H1 (cell line): ENCODE measurements around the gene WDR12. TPM values are rescaled to one million over a fixed set of nuclear protein-coding genes. Genes with fewer than 3 reads are reported as not detected.

Experiments
- CHD7 ChIP-seq: fragments of 300-600 bp; sonication (generic); IDR thresholded peaks from 2 replicates; pipeline ENCODE4 v1.7.1; 2012; ENCODE audit warnings: low read length, moderate library complexity, mild to moderate bottlenecking, inconsistent platforms; ENCODE audit not compliant: insufficient replicate concordance
- CTBP2 ChIP-seq: IDR thresholded peaks from 2 replicates; pipeline ENCODE4 v1.7.0; 2011; ENCODE audit warnings: borderline replicate concordance, mild to moderate bottlenecking, moderate library complexity, mixed read lengths, low read length; ENCODE audit not compliant: insufficient read depth, insufficient read length
- polyA plus RNA-seq, 7 experiments: library from polyadenylated mRNA; depleted of rRNA in 3 of 7; stranded (reverse) in 5 of 7; unstranded in 2 of 7; fragments of >200 nt in 5 of 7; fragments of 200-250 nt in 2 of 7; gene quantifications; 1 replicate in 5 of 7; 2 replicates in 1 of 7; 4 replicates in 1 of 7; pipeline versions ENCODE4 v1.2.1 to v1.2.3, GENCODE V29; 2011 to 2013; ENCODE audit warnings: missing spikeins in 2 of 7, mixed read lengths in 2 of 7
- total RNA-seq: library from RNA; stranded (reverse); fragmentation: NEBNext Ultra II Directional; extraction: Animal tissue kit (Norgen Biotek cat#: 25700); gene quantifications from 2 replicates; pipeline ENCODE4 v1.2.1, GENCODE V29; 2021

Gene WDR12
- total and polyA plus RNA-seq, 2 of the 8 experiments (the other 6 are each of a cell fraction or from before 2014, with no cell fraction given): 25.0 to 183 TPM

DNA sequence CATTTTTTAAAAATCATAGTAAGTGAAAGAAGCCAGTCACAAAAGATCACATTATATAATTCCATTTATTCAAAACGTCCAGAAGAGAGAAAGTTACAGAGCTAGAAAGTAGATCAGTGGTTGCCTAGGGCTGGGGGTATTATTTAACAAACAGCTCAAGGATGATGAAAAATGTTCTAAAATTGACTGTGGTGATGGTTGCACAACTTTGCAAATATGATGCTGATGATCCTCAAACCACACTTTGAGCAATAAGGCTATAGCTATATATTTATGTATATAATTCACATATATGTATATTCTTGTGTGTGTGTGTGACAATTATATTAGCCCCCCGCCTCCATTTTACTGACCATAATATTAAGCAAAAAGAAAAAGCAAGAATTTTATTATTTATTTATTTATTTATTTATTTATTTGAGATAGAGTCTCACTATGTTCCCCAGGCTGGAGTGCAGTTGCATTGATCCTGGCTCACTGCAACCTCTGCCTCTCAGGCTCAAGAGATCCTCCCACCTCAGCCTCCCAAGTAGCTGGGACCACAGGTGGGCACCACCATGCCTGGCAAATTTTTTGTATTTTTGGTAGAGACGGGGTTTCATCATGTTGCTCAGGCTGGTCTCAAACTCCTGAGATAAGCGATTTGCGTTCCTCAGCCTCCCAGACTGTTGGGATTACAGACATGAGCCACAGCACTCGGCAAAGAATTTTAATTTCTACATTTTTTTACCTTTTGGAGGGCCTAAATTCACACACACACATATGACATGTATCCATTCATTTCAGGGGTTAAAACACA lies 1.9 kb downstream of the WDR12 start (continued):
- TF ChIP-seq CHD7: no peak
- TF ChIP-seq CTBP2: no peak
